ENCODE data around the gene KCNQ4. TPM values are rescaled to one million over a fixed set of nuclear protein-coding genes. Genes with fewer than 3 reads are reported as not detected.

Gene KCNQ4
- total and polyA plus RNA-seq, 2 donors (not counting 3 experiments of a cell fraction or from before 2014, with no cell fraction given), result 0.06 to 0.07 TPM

DNA sequence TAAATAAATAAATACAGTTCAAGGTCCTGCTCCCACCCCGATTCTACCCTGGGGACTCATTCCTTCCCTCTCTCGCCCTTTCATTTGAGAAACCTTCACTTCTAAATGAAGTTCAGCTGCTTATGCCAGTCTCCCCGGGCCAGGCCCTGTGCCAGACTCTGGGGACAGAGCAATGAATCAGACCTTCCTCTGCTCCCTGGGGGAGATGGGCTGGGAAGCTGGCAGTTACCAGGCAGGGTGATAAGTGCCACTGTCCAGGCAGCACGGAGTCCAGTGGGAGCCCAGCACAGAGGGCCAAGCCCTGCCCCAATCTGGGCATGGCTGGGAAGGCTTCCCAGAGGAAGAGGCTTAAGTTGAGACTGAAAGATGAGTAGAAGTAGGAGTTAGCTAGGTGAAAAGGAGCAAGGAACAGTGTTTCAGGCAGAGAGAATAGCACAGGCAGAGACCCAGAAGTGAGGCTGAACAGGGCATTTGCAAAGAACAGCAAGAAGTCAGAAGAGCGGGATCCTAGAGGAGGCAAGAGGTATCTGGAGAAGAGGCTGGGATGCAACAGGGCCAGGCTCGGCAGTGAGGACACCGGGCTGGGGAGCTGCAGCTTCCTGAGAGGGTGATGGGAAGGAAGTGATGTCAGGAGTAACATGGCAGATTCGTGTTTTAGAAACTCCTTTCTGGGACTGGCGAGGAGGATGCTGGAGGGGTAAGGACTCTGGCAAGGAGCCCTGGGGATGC, 13.5 kb downstream of the KCNQ4 start:
- Histone ChIP-seq H3K9me1 (replicated peaks; ENCODE audit: control insufficient read depth, extremely low read depth, insufficient read depth, low read length) (no peaks in the 10 kb centered on the region), H3K27me3 (ENCODE audit: control insufficient read depth in 2 of 2, insufficient read depth in 2 of 2, low read length in 2 of 2) (peaks cover 0 to 9% of the 10 kb centered on the region in 2 experiments), H3K27ac (ENCODE audit: insufficient read depth, low read depth, low read length) (no peak overlapping the region), H4K20me1 (replicated peaks; ENCODE audit: control insufficient read depth, extremely low read depth, insufficient read depth, low read length) (no peaks in the 10 kb centered on the region), H3K4me2 (ENCODE audit: insufficient read depth, low read length) (no peak overlapping the region), H3K36me3 (ENCODE audit: control insufficient read depth in 2 of 2, extremely low read depth in 1 of 2, insufficient read depth in 2 of 2, low read length in 2 of 2) (no peaks in the 10 kb centered on the region), H3K79me2 (ENCODE audit: control insufficient read depth, insufficient read depth, low read length) (no peaks in the 10 kb centered on the region), H3K9ac (replicated peaks; ENCODE audit: extremely low read depth, insufficient read depth, low read length) (no peak overlapping the region), H3K4me1 (ENCODE audit: control insufficient read depth, extremely low read depth, insufficient read depth, low read length) (peaks cover 14% of the 10 kb centered on the region), H3K4me3 (replicated peaks in 1 of 3; ENCODE audit: insufficient read depth in 1 of 3, low read depth in 1 of 3, low read length in 3 of 3) (no peak overlapping the region), H3K9me3 (replicated peaks; ENCODE audit: control insufficient read depth, insufficient read depth, low read length) (no peaks in the 10 kb centered on the region), H2AFZ (ENCODE audit: low read depth, low read length) (peak overlapping the region; percentile 87)
- no peak for DNase-seq (ENCODE audit: low read depth, low spot score)
- dilution Hi-C loops (cut with MboI; ENCODE audit: extremely low pct_ligation_motif_present, low sequenced_read_pairs), result no loop called here
- intact Hi-C loops (cut with micrococcal nuclease), result no loop called here
- TF ChIP-seq MYC (IDR thresholded peaks at IDR 0.05; ENCODE audit: low read depth, low read length) (no peak), JUN (IDR thresholded peaks at IDR 0.05; ENCODE audit: borderline replicate concordance, insufficient read depth, insufficient read length, low read depth) (no peak), POLR2A (IDR thresholded peaks at IDR 0.05; ENCODE audit: low read depth, low read length) (no peak), FOS (IDR thresholded peaks at IDR 0.05; ENCODE audit: borderline replicate concordance, insufficient read depth, low read length) (no peak), EZH2 (IDR thresholded peaks at IDR 0.05; ENCODE audit: borderline replicate concordance, low read depth, low read length, severe bottlenecking) (no peak), GATA2 (IDR thresholded peaks at IDR 0.05; ENCODE audit: insufficient read depth, insufficient read length, low read depth, low read length) (no peak), POLR2AphosphoS5 (IDR thresholded peaks at IDR 0.05; ENCODE audit: insufficient read depth, low read depth, low read length) (no peak)
- TF ChIP-seq, protein P1, sequence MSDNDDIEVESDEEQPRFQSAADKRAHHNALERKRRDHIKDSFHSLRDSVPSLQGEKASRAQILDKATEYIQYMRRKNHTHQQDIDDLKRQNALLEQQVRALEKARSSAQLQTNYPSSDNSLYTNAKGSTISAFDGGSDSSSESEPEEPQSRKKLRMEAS (IDR thresholded peaks at IDR 0.05; ENCODE audit: insufficient read depth, insufficient read length), result no peak
- TF ChIP-seq, protein P2, sequence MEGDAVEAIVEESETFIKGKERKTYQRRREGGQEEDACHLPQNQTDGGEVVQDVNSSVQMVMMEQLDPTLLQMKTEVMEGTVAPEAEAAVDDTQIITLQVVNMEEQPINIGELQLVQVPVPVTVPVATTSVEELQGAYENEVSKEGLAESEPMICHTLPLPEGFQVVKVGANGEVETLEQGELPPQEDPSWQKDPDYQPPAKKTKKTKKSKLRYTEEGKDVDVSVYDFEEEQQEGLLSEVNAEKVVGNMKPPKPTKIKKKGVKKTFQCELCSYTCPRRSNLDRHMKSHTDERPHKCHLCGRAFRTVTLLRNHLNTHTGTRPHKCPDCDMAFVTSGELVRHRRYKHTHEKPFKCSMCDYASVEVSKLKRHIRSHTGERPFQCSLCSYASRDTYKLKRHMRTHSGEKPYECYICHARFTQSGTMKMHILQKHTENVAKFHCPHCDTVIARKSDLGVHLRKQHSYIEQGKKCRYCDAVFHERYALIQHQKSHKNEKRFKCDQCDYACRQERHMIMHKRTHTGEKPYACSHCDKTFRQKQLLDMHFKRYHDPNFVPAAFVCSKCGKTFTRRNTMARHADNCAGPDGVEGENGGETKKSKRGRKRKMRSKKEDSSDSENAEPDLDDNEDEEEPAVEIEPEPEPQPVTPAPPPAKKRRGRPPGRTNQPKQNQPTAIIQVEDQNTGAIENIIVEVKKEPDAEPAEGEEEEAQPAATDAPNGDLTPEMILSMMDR (IDR thresholded peaks at IDR 0.05; ENCODE audit: extremely low read depth in 1 of 2, insufficient read depth in 1 of 2, low read depth in 1 of 2, low read length in 2 of 2), result no peak
- POLR2A ChIA-PET, result no interaction called here
- no peak for FAIRE-seq
- no TSS peak for BruUV-seq (replicated peaks)
- CTCF ChIA-PET, result interaction anchor here (0.7 to 2.7 kb wide), 3 partner anchors 15 to 40 kb away, joined by 3 to 19 read pairs (median 3); no protein-coding TSS in a partner anchor
